Astrocyte (in vitro differentiated cells and primary cell): ENCODE data around the gene CTNND2.

Experiments used
- CTCF ChIP-seq: IDR thresholded peaks from 2 replicates; pipeline ENCODE4 v1.5.1; 2011; ENCODE audit warnings: low read depth, mild to moderate bottlenecking, inconsistent platforms, low read length, moderate library complexity; ENCODE audit not compliant: insufficient read depth
- EZH2 ChIP-seq: IDR thresholded peaks from 2 replicates; pipeline ENCODE4 v1.6.1; 2012; ENCODE audit warnings: mild to moderate bottlenecking, low read length, inconsistent platforms; ENCODE audit not compliant: insufficient read depth

GRCh38 chr5:11557063-11557462 is 347.2 kb downstream of the CTNND2 start:
- no peak for TF ChIP-seq CTCF
- no peak for TF ChIP-seq EZH2
